Measurements from ENCODE around the gene CDK10.

DNA sequence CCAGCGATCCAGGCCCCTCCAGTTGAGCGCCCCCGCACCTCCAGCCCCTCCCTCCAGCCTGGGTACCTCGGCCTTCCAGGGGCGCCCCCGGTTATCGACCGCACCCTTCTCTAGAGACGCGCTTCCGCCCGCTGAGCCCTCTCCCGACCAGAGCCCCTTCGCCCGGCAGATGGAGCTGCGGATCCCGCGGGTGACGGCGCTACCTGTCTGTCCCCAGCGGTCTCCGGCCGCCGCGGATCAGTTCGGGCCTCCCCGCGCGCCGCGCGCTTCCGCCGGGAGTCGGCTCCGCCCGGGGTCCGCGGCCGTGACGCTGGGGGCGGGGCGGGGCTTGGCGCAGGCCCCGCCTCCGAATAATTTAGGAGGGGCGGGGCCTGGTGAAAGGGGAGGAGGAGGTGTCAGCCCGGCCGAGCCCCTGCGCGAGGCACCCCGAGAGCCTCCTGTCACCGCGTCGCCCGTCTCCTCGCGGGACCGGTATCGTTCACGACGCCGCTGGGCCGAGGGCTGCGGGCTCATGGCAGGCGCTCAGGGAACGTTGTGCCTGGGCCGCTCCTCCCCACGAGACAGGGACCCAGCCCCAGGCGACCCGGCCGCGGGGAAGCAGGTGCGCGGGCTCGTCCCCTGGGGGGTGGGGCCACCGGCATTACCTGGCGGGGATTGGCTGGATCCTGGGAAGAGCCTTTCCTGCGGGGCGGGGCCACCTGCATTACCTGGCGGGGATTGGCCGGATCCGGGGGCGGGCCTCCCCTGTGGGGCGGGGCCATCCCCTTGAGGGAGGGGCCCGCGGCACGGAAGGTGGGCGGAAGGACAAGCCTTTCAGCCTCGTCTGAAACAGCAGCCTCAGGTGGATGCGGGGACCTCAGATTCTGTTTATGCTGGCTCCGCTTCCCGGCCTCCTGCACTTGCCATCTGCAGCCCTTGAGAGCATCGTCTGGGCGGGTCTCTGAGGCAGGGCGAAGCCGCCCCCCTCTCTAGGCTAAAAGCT lies 15.2 kb downstream of the CDK10 start, which contains the start of gene SPATA2L:
- TF ChIP-seq CTCF (conservative IDR thresholded peaks at IDR 0.05 in 1 of 2, IDR thresholded peaks at IDR 0.05 in 1 of 2; ENCODE audit: extremely low read depth in 1 of 2, insufficient read depth in 1 of 2, low read depth in 1 of 2, low read length in 2 of 2) (peak in 1 of 2 donors; percentile 36), EZH2 (IDR thresholded peaks at IDR 0.05; ENCODE audit: borderline replicate concordance, low read length) (no peak)

All from mammary epithelial cell (primary cell).